Astrocyte of the spinal cord (primary cell): ENCODE measurements around the gene ZNF76.

ENCODE experiments used
- DNase-seq: peaks from one replicate; pipeline ENCODE4 v3.0.0; 2011; ENCODE audit warnings: low read depth, low spot score
- H3K4me3 ChIP-seq: 2 replicates; pipeline ENCODE4 v1.5.1; 2011; ENCODE audit warnings: low read depth, mild to moderate bottlenecking, low read length, moderate library complexity
- in situ Hi-C: cut with HindIII; loops from 2 replicates; pipeline ENCODE4 v1.10.0; 2017; ENCODE audit warnings: low sequenced_read_pairs
- TF ChIP-seq, protein P1 (sequence below): IDR thresholded peaks from 2 replicates; pipeline ENCODE4 v1.5.1; 2012; ENCODE audit warnings: low read depth, mild to moderate bottlenecking, low read length, inconsistent platforms

The ZNF76 gene

DNA sequence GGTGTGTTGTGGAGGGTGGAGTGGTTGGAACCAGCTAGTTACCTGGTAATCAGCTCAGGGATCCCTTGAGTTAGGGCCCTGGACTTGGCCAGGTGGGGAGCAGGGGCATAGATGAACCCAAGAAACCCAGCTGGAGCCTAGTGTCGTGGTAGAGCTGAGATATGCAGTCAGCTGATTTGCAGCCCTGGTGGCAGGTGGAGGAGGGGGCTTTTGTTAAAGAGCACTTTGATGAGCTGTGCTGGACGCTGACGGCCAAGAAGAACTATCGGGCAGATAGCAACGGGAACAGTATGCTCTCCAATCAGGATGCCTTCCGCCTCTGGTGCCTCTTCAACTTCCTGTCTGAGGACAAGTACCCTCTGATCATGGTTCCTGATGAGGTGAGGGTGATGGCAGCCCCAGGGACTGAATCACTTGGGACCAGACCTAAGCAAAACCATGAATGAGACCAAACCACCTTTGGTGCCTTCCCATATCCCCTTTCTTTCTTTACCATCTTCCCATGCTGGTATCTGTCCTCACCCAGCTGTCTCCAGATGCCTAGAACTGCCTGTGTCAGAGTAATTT is 50.8 kb downstream of the ZNF76 start:
- no peak overlapping the region for H3K4me3 ChIP-seq
- TF ChIP-seq, protein P1, sequence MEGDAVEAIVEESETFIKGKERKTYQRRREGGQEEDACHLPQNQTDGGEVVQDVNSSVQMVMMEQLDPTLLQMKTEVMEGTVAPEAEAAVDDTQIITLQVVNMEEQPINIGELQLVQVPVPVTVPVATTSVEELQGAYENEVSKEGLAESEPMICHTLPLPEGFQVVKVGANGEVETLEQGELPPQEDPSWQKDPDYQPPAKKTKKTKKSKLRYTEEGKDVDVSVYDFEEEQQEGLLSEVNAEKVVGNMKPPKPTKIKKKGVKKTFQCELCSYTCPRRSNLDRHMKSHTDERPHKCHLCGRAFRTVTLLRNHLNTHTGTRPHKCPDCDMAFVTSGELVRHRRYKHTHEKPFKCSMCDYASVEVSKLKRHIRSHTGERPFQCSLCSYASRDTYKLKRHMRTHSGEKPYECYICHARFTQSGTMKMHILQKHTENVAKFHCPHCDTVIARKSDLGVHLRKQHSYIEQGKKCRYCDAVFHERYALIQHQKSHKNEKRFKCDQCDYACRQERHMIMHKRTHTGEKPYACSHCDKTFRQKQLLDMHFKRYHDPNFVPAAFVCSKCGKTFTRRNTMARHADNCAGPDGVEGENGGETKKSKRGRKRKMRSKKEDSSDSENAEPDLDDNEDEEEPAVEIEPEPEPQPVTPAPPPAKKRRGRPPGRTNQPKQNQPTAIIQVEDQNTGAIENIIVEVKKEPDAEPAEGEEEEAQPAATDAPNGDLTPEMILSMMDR = no peak
- no peak for DNase-seq
- in situ Hi-C loops = no loop called here

DNA sequence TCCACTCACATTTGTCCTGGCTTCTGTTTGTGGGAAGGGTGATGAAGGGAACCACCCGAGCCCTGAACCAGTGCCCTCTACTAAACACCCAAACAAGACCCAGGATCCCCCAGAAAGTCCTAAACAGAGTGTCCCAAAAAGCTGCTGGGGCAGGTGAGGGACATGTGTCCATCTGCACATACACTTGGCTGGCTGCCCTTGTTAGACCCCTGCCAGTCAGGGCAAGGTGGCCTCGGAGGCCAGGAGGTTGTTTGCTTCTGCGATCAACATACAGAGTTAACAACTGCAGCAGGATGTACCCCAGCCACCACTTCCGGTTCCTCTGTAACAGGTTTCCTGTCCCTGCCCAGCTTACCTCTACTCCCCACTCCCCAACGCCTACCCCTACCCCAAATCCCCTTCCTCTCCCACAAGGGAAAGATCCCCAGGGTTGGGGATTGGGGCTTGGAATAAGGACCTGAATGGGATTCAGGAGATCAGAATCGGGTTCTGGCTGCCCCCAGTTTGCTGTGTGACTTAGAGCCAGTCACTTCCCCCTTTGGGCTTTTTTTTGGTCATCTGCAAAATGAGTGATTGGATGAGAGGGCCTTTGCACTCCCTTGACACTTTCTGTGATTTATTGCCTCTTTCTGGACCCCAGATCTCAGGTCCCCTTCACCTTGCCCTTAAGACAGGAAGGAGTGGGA is 52.0 kb downstream of the ZNF76 start:
- H3K4me3 ChIP-seq = no peak overlapping the region
- no peak for DNase-seq
- TF ChIP-seq, protein P1 = no peak
- in situ Hi-C loops = no loop called here

DNA sequence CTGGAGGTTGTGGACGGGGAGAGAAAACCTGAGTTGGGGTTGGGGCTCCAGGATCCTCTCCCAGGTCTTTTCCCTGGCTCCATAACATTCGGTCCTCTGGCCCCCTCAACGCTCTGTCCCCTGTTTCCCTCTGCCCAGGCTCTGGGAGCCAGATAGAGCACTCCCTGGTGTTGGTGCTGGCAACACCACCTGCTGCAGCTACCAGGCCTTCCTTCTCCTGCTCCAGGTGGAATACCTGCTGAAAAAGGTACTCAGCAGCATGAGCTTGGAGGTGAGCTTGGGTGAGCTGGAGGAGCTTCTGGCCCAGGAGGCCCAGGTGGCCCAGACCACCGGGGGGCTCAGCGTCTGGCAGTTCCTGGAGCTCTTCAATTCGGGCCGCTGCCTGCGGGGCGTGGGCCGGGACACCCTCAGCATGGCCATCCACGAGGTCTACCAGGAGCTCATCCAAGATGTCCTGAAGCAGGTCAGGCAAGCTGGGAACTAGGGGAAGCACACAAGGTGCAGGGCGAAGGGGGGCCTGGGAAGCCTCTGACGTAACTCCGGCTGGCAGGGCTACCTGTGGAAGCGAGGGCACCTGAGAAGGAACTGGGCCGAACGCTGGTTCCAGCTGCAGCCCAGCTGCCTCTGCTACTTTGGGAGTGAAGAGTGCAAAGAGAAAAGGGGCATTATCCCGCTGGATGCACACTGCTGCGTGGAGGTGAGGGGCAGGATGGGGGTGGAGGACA is 52.7 kb downstream of the ZNF76 start:
- TF ChIP-seq, protein P1 = no peak
- H3K4me3 ChIP-seq = no peak overlapping the region
- no peak for DNase-seq
- in situ Hi-C loops = no loop called here

DNA sequence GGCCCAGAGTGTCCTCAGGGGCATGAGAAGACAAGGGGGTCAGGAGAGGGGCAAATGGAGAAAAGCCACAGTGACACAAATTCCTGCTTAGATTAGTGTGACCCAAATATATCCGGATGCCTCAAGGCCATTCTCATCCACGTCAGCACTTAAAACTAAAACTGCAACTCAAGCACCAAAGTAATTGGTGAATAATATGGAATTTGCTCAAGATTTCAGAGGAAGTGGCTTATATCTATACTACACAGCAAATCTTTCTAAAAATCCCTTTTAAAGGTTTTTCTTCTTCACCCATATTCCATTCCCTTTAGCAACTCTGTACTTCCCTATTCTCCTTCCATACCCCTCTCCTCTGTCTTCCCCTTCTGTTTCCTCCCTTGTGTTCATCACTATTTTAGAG is 53.3 kb downstream of the ZNF76 start:
- in situ Hi-C loops = no loop called here
- H3K4me3 ChIP-seq = no peak overlapping the region
- TF ChIP-seq, protein P1 = no peak
- no peak for DNase-seq

DNA sequence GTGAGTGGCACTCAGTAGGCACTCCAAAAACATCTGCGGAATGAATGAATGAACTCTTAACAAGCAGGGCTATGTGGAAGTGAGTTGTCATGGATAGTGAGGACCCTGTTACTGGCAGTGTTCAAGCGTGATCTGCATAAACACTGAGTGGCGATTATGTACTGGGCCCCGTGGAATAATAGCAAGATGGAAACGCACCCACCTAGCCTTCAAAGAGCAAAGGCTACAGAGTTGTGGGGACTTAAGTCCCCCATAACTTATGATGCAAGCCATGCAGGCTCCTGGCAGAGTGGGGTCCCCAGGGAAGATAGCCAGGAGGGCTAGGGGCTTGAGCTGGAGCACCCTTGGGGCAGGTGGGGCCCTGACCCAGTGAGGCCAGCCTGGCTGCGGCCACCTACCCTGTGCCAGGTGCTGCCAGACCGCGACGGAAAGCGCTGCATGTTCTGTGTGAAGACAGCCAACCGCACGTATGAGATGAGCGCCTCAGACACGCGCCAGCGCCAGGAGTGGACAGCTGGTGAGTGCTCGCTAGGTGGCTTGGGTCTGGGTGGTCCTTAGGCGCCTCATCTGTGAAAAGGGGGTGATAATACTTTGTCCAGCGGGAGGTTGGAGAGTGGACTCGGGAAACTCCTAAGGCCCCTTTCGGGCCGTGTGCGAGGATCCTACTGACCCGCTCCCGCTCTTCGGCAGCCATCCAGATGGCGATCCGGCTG is 58.1 kb downstream of the ZNF76 start:
- H3K4me3 ChIP-seq = peak overlapping the region; percentile 46
- TF ChIP-seq, protein P1 = no peak
- DNase-seq = no peak
- in situ Hi-C loops = no loop called here
